HG02852 (cell line): ENCODE measurements around the gene MSL2.
"Not testable (repeated sequence)": the region's sequence is repeated elsewhere in the genome, so short reads cannot be mapped to it uniquely, and the experiment has no call there.

ENCODE experiments used
- ATAC-seq: cut with Tn5 transposase; IDR thresholded peaks from one replicate; pipeline ENCODE4 v1.9.1; 2021; ENCODE audit warnings: mild to moderate bottlenecking, moderate library complexity; ENCODE audit not compliant: unreplicated experiment

Gene MSL2

GRCh38 chr3:136196064-136196400 lies at the start of gene MSL2:
TSS of gene MSL2 (minus strand) at chr3:136196335. CDS start at chr3:136195113, 1,222 bp downstream.
- ATAC-seq = no peak

GRCh38 chr3:136245691-136246090 lies 49.6 kb upstream of the MSL2 start:
- ATAC-seq = no peak

GRCh38 chr3:136239094-136239493 lies 43.0 kb upstream of the MSL2 start:
- no peak for ATAC-seq

GRCh38 chr3:136237961-136238649 lies 42.0 kb upstream of the MSL2 start:
- ATAC-seq = no peak

GRCh38 chr3:136237103-136237502 lies 41.0 kb upstream of the MSL2 start:
- ATAC-seq = no peak

- ATAC-seq = no peak
These were observed 40.0 kb upstream of the MSL2 start for GRCh38 chr3:136236109-136236508.

- ATAC-seq = no peak
These were observed 39.4 kb upstream of the MSL2 start for GRCh38 chr3:136235545-136235944.

- no peak for ATAC-seq
These were observed 36.3 kb upstream of the MSL2 start for GRCh38 chr3:136232413-136232812.

- not testable (repeated sequence) for ATAC-seq
These were observed 26.6 kb upstream of the MSL2 start for GRCh38 chr3:136222746-136223145.

GRCh38 chr3:136211547-136211946 lies 15.4 kb upstream of the MSL2 start:
- no peak for ATAC-seq

- no peak for ATAC-seq
These were observed 13.8 kb upstream of the MSL2 start for GRCh38 chr3:136209921-136210320.

GRCh38 chr3:136207489-136208115 lies 11.5 kb upstream of the MSL2 start:
- no peak for ATAC-seq

GRCh38 chr3:136199219-136199618 lies 3.1 kb upstream of the MSL2 start:
- not testable (repeated sequence) for ATAC-seq

GRCh38 chr3:136198462-136199078 lies 2.4 kb upstream of the MSL2 start:
- ATAC-seq = not testable (repeated sequence)

- ATAC-seq = no peak
These were observed 1.1 kb upstream of the MSL2 start for GRCh38 chr3:136197159-136197793.

GRCh38 chr3:136196401-136197158 lies 445 bp upstream of the MSL2 start:
- peak; percentile 67 for ATAC-seq

- peak; percentile 37 for ATAC-seq
These were observed 674 bp downstream of the MSL2 start for GRCh38 chr3:136195258-136196063.

- no peak for ATAC-seq
These were observed 1.5 kb downstream of the MSL2 start for GRCh38 chr3:136194409-136195257.
